Colonic mucosa (tissue), 4 donors: ENCODE data around the gene TRPV4. TPM values are rescaled to one million over a fixed set of nuclear protein-coding genes. Genes with fewer than 3 reads are reported as not detected.

ENCODE experiments used
- DNase-seq: peaks from one replicate; pipeline ENCODE4 v3.0.0-alpha.2; 2020
- H3K27ac ChIP-seq: fragments of 200-600 bp; one replicate; pipeline ENCODE4 v1.8.0; 2021
- H3K27me3 ChIP-seq: fragments of 200-600 bp; one replicate; pipeline ENCODE4 v1.8.0; 2021
- H3K36me3 ChIP-seq: fragments of 200-600 bp; one replicate; pipeline ENCODE4 v1.8.0; 2021
- H3K4me1 ChIP-seq: fragments of 200-600 bp; one replicate; pipeline ENCODE4 v1.8.0; 2021; ENCODE audit warnings: mild to moderate bottlenecking
- H3K4me3 ChIP-seq: fragments of 200-600 bp; one replicate; pipeline ENCODE4 v1.8.0; 2021
- H3K9ac ChIP-seq, 2 donors: one replicate each; pipeline ENCODE4 v1.7.0; 2013; ENCODE audit warnings: control low read depth in 2 of 2, low read depth in 2 of 2, low read length in 2 of 2
- H3K9me3 ChIP-seq: fragments of 200-600 bp; one replicate; pipeline ENCODE4 v1.8.0; 2021
- intact Hi-C: fragments of 100-400 bp; cut with DNase I; formaldehyde crosslinking; loops from one replicate; pipeline ENCODE4 v1.14.1; 2022
- total RNA-seq, 2 donors: library from RNA; stranded (reverse); fragmentation: NEBNext Ultra II Directional in 1 of 2; extraction: Animal tissue kit (Norgen Biotek cat#: 25700) in 1 of 2; gene quantifications; one replicate each; pipeline ENCODE4 v1.2.1, GENCODE V29; 2021
- TF ChIP-seq, protein P1 (sequence below): fragments of 200-600 bp; IDR thresholded peaks from one replicate; pipeline ENCODE4 v1.8.0; 2022; ENCODE audit warnings: antibody characterized with exemption, mild to moderate bottlenecking
- donor health status: healthy.
- donor health status: DM: no; HTN: no; CAD: no.
- donor health status: DM: no; HTN: no; CAD: no.

Gene TRPV4
- total RNA-seq, 2 donors from 2014 or later: 0.10 to 0.32 TPM

GRCh38 chr12:109753959-109754358, 79.2 kb downstream of the TRPV4 start:
- intact Hi-C loops: no loop called here
- H3K27ac ChIP-seq: no peak overlapping the region
- no peak overlapping the region for H3K9ac ChIP-seq
- no peaks in the 10 kb centered on the region for H3K4me1 ChIP-seq
- H3K9me3 ChIP-seq: no peaks in the 10 kb centered on the region
- H3K4me3 ChIP-seq: no peak overlapping the region
- TF ChIP-seq, protein P1, sequence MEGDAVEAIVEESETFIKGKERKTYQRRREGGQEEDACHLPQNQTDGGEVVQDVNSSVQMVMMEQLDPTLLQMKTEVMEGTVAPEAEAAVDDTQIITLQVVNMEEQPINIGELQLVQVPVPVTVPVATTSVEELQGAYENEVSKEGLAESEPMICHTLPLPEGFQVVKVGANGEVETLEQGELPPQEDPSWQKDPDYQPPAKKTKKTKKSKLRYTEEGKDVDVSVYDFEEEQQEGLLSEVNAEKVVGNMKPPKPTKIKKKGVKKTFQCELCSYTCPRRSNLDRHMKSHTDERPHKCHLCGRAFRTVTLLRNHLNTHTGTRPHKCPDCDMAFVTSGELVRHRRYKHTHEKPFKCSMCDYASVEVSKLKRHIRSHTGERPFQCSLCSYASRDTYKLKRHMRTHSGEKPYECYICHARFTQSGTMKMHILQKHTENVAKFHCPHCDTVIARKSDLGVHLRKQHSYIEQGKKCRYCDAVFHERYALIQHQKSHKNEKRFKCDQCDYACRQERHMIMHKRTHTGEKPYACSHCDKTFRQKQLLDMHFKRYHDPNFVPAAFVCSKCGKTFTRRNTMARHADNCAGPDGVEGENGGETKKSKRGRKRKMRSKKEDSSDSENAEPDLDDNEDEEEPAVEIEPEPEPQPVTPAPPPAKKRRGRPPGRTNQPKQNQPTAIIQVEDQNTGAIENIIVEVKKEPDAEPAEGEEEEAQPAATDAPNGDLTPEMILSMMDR: no peak
- H3K36me3 ChIP-seq: no peaks in the 10 kb centered on the region
- DNase-seq: no peak
- H3K27me3 ChIP-seq: no peaks in the 10 kb centered on the region

GRCh38 chr12:109753054-109753401, 80.2 kb downstream of the TRPV4 start:
- Histone ChIP-seq H3K4me3 (no peak overlapping the region), H3K27me3 (no peaks in the 10 kb centered on the region), H3K9ac (no peak overlapping the region), H3K4me1 (no peaks in the 10 kb centered on the region), H3K27ac (no peak overlapping the region), H3K36me3 (no peaks in the 10 kb centered on the region), H3K9me3 (no peaks in the 10 kb centered on the region)
- intact Hi-C loops: no loop called here
- TF ChIP-seq, protein P1: no peak
- no peak for DNase-seq

DNA sequence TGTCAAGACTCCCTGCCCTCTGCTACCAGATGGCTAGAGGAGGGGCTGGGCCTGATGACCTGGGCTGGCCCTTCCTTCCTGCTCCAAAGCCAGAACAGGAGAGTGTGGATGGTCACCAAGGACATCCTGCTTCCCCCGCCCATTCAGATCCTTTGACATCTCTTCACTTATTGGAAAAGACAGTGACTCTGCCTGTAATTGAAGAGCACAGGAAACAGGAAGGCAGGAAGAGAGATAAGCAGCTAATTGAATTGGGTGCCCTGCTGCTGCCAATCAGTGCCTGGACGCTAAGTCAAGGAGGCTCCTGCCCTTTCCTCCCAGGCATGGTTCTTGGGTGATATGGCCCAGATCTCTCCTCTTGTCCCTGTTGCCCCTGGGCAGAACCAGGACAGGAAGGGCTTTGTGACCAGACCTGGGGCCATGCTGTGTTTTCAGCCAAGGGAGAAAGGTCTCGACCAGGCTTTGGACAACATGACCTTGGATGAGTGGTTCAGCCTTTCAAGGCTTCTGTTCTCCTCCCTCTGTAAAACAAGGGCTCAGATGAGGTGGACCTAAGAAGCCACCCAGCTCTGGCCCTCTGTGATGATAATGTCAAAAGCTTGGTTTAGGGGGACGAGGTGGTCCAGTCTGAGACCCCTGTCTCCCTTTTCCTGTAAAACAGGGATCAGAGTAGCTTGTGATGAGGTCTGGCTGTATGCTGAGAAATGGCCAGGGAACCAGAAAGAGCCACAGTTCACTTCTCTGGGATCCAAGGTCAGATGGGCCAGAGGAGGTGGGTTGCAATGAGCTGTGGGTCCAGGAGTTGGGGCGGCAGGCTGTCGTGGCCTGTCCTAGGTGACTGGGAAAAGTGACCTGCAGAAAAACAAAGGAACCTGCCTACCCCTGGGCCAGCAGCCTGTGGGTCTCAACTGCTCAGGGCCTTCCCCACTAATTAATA, 80.8 kb downstream of the TRPV4 start:
- H3K27ac ChIP-seq: no peak overlapping the region
- no peak overlapping the region for H3K4me3 ChIP-seq
- no peak for DNase-seq
- no peaks in the 10 kb centered on the region for H3K27me3 ChIP-seq
- H3K36me3 ChIP-seq: no peaks in the 10 kb centered on the region
- no peaks in the 10 kb centered on the region for H3K4me1 ChIP-seq
- no peak overlapping the region for H3K9ac ChIP-seq
- no peaks in the 10 kb centered on the region for H3K9me3 ChIP-seq
- TF ChIP-seq, protein P1: no peak
- intact Hi-C loops: no loop called here

GRCh38 chr12:109744986-109745942, 87.9 kb downstream of the TRPV4 start:
- Histone ChIP-seq H3K36me3 (no peaks in the 10 kb centered on the region), H3K27ac (no peak overlapping the region)
- DNase-seq: no peak

DNA sequence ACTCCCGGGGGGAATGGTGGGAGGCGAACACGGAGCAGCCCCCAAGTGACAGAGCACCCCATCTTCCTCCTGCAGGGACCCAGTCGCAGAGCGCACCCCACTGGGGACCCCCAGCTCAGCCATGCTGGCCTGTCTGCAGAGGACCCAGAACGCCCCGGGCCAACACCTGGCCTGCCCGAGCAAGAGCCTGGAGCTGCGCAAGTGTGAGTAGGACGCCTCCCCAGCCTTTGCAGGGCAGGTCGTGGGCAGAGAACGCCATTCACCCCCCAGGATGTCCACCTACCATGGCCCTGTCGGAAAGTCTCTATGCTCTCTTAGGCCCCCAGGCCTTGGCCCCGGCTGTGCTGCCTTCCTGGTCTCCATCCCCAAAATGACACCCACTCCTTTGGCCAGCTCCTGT, 89.2 kb downstream of the TRPV4 start:
- no peaks in the 10 kb centered on the region for H3K27me3 ChIP-seq
- TF ChIP-seq, protein P1: no peak
- DNase-seq: no peak
- no peaks in the 10 kb centered on the region for H3K9me3 ChIP-seq
- intact Hi-C loops: no loop called here
- no peak overlapping the region for H3K27ac ChIP-seq
- no peaks in the 10 kb centered on the region for H3K4me1 ChIP-seq
- H3K36me3 ChIP-seq: no peaks in the 10 kb centered on the region
- H3K9ac ChIP-seq: no peak overlapping the region
- H3K4me3 ChIP-seq: no peak overlapping the region

More at GRCh38 chr12:109744986-109745942, 87.9 kb downstream of the TRPV4 start:
- Histone ChIP-seq H3K9ac (no peak overlapping the region), H3K27me3 (no peaks in the 10 kb centered on the region), H3K4me1 (no peaks in the 10 kb centered on the region), H3K4me3 (no peak overlapping the region), H3K9me3 (no peaks in the 10 kb centered on the region)
- TF ChIP-seq, protein P1: no peak
- intact Hi-C loops: no loop called here
